GM15510 (cell line): Measurements from ENCODE around the gene TMED4.

ENCODE experiments used
- POLR2A ChIP-seq: IDR thresholded peaks from 3 replicates; pipeline ENCODE4 v1.6.1; 2011; ENCODE audit warnings: borderline replicate concordance; ENCODE audit not compliant: insufficient read length; ENCODE audit errors: extremely low read depth

Gene TMED4

GRCh38 chr7:44581879-44582603 lies at the start of gene TMED4:
TMED4 (minus strand) TSS chr7:44582231; CDS start chr7:44582206, 25 bp downstream.
- peak; percentile 91 for TF ChIP-seq POLR2A

- TF ChIP-seq POLR2A: no peak
These were observed 49.6 kb upstream of the TMED4 start for GRCh38 chr7:44631458-44632115.

GRCh38 chr7:44630792-44631457 lies 48.9 kb upstream of the TMED4 start:
- TF ChIP-seq POLR2A: no peak

GRCh38 chr7:44629829-44630522 lies 47.9 kb upstream of the TMED4 start:
- no peak for TF ChIP-seq POLR2A

GRCh38 chr7:44626620-44627019 lies 44.6 kb upstream of the TMED4 start:
- no peak for TF ChIP-seq POLR2A

- no peak for TF ChIP-seq POLR2A
These were observed 43.8 kb upstream of the TMED4 start for GRCh38 chr7:44625526-44626471.

- no peak for TF ChIP-seq POLR2A
These were observed 42.3 kb upstream of the TMED4 start for GRCh38 chr7:44624318-44624717.

- peak; percentile 14 for TF ChIP-seq POLR2A
These were observed 40.5 kb upstream of the TMED4 start for GRCh38 chr7:44622342-44623151.

GRCh38 chr7:44621750-44622103 lies 39.7 kb upstream of the TMED4 start:
- no peak for TF ChIP-seq POLR2A

- no peak for TF ChIP-seq POLR2A
These were observed 39.2 kb upstream of the TMED4 start for GRCh38 chr7:44621034-44621749.

GRCh38 chr7:44618753-44619152 lies 36.7 kb upstream of the TMED4 start:
- TF ChIP-seq POLR2A: no peak

GRCh38 chr7:44618045-44618444 lies 36.0 kb upstream of the TMED4 start:
- no peak for TF ChIP-seq POLR2A

GRCh38 chr7:44617225-44617890 lies 35.3 kb upstream of the TMED4 start:
- TF ChIP-seq POLR2A: no peak

GRCh38 chr7:44616545-44616944 lies 34.5 kb upstream of the TMED4 start:
- TF ChIP-seq POLR2A: no peak
